ENCODE results near the gene RARA.

RARA gene

DNA sequence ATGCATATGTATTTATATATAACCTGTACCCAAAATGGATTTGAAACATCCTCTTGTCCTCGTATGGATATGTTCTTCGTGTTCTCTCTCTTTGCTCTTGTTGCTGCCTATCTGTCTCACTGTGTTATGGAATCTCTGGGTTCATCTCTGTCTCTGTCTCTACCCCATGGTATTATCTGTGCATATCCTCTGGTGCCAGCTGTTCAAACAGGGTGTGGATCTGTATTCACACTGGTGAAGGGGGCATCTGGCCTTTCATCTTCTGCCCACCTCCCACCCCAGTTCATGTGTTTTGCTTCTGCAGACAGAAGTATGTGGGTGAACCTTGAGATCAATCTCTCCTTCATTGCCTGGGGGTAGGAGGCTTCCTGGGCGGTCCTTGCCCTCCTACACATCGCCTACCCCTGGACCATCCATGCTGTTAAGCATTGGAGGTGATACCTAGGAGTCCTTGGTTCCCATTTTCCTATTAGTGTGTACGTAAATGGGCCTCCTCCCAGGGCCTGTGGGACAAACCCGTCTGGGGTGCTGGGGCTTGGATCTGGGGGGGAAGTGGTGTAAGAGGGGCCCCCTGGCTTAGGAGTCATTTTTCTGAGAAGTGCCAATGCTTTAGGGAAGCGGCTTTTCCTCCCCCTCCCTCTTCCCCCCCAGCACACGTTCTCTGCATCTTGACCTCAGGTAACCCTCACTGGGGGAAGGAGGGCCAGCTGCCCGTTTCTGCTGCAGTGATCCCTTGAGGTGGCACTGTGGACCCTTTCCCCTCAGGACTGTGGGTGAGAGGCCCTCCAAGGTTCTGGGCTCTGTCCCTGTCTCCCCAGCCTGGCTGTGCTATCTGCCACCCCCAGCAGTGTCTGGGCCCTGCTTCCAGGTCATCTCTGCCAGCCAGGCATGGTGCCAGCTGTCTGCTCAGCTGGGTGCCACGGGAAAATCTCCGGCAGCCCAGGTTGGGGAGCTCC lies 21.1 kb downstream of the RARA start:
- no peak for DNase-seq

DNA sequence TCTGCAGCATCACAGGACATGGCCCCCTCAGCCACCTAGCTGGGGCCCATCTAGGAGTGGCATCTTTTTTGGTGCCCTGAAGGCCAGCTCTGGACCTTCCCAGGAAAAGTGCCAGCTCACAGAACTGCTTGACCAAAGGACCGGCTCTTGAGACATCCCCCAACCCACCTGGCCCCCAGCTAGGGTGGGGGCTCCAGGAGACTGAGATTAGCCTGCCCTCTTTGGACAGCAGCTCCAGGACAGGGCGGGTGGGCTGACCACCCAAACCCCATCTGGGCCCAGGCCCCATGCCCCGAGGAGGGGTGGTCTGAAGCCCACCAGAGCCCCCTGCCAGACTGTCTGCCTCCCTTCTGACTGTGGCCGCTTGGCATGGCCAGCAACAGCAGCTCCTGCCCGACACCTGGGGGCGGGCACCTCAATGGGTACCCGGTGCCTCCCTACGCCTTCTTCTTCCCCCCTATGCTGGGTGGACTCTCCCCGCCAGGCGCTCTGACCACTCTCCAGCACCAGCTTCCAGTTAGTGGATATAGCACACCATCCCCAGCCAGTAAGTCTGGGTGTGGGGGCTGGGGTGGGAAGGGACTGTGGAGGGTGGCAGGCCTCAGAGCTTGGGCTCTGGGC lies 22.0 kb downstream of the RARA start:
- no peak for DNase-seq

GRCh38 chr17:40331743-40332641 lies 23.0 kb downstream of the RARA start:
- no peak for DNase-seq

DNA sequence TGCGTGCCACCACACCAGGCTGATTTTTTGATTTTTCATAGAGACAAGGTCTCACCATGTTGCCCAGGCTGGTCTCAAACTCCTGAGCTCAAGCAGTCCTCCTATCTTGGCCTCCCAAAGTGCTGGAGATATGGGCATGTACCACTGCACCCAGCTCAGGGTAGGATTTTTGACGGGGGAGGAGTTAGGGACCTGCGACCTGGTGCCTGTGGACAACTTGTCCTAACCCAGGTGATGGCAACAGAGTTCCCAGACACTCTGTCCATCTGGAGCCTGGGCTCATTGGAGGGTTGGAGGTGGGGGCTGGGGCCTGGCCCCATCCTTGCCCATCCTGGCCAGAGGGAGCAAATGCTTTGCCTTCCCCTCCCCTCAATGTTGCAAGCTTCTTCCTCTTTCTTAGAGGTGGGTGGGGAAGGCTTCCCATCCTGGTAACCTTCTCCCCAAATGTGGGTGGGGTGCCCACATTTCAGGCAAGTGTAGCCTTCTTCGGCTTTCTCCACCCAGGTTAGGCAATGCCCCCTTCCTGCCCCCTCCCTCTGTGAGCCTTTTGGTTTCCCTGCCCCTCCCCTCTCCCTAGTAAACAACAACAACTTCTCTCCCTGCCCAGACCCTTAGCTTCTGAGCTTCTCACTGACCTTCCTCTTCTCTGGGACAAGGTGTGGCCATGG lies 24.9 kb downstream of the RARA start:
- no peak for DNase-seq

GRCh38 chr17:40335620-40336019 lies 26.6 kb downstream of the RARA start:
- DNase-seq: no peak

DNA sequence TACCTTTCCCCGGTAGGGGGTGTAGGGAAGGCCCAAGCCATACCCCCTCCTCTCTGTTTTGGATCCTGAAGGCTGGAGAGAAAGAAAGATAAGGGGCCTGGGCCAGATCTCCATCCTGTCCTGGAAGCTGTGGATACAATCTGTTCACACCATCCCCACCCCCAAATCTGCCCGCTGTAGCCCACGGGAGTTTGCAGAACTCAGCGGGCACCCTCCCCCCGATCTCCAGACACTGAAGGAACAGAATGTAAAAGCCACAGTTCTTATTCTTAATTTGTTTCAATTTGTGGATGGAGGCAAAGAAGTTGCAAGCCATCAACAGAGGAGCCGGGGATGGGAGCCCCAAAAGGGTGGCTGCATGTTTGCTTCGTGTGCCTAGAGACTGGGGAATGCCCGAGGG lies 28.4 kb downstream of the RARA start:
- no peak for DNase-seq

DNA sequence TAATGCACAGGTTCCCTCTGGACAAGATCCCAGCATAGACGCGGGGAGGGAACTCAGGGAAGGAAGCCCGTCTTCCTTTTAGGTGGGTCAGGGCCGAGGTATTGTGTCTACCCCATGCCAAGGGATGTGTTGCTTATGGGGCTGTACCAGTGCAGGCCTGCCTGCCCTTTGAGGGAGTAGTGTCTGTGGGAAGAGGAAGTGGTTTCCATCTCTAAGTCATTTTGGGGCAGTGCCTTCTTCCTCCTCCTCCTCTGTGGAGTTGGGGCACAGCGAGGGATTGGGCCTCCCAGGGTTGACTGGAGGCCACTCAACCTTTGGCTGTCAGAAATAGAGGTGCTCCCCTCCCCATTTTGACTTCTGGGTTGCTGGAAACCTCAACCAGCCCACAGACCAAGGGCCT lies 29.1 kb downstream of the RARA start:
- no peak for DNase-seq

DNA sequence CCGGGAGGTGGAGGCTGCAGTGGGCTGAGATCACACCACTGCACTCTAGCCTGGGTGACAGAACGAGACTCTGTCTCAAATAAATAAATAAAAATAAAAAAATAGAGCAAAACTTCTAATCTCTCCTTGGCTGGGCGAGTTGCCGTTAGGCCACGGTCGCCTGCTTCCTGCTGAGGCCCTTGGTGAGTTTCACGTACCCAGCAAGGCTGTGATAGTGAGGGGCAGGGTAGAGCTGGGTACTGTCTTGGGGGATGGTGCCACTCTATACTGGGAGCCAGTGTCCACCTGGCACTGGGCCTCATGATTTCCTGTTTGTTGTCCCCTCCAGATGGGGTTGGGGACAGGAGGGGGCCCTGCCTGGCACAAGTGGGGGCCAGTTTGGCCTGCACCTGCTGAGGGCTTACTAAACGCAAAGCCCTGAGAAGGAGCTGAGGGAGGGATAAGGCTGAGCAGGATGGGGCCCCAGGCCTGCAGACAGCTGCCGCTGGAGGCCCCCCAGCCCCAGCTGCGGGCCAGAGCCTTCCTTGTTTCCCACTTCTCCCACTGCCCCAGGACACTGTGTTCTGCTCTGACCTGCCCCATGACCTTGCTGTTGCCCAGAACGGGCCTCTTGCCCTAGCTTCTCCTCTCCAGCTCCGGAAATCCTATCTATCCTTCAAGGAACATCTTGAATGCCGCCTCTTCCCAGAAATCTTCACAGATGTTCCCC lies 30.1 kb downstream of the RARA start:
- no peak for DNase-seq

DNA sequence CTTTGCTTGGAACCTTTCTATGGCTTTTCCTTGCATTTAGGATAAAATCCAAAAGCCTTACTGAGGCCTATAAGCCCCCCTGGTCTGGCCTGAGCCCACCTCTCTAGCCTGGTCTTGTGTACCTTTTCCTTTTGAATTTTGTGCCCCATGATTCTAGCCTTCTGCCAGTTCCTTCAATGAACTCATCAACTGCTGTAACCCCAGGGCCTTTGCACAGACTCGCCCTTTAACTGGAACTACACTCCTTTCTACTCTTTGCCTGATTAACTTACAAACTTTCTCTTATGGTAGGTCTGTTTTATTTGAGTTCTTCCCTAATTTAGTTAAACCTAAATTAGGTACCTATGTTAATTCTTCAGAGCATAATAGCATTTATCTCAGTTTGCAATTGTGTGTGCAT lies 31.3 kb downstream of the RARA start:
- DNase-seq: no peak

DNA sequence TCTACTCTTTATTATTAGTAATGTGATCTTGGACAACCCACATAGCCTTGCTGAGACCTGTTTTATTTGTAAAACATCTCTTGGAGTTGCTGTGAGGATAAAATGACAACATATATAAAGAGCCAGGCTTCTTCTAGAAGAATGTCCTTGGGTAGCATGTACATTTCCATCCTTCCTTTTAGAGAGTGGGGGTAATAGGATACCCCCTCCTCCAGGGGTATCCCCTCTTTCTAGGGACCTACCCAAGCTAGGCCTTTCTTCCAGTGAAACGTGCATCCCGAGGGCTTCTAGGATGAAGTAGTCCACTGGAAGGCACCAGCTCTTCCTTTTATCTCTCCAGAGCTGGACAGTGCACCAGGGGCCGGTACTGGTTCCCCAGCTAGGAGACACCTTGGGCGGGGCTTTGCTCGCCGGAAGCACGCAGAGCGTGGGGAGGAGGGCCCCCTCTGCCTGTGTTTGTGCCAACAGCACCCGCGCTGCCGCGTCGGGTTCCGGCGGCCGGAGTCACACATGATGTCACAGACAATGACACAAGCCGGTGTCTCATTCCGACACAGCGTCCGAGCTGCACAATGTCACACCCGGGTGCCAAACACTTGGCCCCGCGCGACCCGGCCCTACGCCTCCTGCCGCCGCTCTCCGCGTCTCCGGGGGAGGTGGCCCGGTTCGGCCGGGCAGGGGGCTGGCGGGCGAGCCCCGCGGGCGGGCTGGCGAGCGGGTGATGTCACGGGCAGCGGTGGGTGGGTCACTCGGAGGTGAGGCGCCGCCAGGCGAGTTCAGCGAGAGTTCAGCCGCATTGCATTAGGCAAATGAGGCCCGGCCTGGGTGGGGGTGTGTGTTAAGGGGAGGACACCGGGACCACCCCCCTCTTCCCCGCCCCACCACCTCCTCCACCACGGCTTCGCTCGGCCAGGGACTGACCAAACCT lies 32.2 kb downstream of the RARA start:
- DNase-seq: peak; percentile 56

GRCh38 chr17:40341808-40342503 lies 33.0 kb downstream of the RARA start:
- peak; percentile 35 for DNase-seq

DNA sequence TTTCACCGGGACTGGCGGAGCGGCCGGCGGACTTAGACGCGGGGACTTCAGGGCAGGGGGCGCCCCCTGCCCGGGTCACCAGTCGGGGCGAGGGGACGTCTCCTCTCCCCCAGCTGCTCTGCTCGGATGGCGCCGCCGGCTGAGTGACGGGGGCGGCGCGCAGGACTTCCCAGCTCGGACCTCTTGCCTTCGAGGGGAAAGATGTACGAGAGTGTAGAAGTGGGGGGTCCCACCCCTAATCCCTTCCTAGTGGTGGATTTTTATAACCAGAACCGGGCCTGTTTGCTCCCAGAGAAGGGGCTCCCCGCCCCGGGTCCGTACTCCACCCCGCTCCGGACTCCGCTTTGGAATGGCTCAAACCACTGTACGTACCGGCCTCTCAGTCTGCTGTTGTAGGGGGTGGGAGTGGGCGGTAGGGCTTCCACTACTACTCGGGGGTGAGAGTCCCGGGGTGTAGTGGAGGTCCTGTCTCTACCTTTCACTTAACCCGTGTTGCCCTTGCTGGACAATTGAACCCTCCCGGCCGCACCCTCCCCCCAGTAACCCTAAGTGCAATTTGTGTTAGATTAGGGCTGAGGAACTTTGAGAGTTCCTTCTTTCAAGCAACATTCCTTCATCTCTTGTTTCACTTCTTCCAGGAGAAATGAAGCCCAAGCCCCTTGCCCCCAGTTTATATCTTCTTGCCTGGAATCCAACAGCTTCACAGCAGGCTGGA lies 33.7 kb downstream of the RARA start:
- no peak for DNase-seq

GRCh38 chr17:40343219-40344119 lies 34.5 kb downstream of the RARA start:
- DNase-seq: no peak

DNA sequence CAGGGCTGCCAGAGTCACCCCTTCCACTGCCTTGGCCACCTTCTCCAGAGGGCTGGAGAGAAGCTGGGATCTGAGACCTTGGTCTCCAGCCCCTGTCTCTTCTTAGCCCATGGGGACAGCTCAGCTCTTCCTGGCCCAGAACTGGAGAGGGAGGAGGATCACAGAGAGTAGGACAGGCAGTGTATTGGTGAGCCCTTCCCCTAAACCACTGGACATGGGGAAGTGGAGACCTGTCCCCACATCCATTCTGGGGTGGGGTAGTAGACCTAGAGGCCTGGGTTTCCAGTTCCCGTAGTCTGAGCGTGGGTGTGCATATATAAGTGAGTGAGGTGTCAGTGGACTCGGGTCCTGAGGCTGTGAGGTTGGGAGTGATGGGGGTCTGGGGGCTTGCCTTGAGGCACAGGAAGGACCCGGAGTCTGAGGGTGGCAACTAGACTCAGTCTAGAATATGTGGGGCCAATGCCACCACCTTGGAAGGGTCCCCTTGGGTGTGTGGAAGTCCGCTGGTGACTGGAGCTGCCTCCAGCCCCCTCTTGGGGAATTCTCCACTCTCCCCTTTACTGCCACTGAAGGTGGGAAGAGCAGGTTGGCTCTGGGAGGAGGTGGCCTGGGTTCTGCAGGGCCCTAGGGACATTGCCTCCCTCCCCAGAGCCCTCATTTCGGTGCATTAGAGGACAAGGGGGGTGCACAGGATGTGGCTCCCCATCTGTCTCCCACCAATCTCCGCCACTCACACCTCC lies 35.6 kb downstream of the RARA start:
- no peak for DNase-seq

- no peak for DNase-seq
These were observed 36.4 kb downstream of the RARA start for GRCh38 chr17:40345161-40345993.

GRCh38 chr17:40345994-40346764 lies 37.2 kb downstream of the RARA start:
- no peak for DNase-seq

Measured in HCEC 1CT (cell line).